HG02970 (cell line): ENCODE measurements around the gene KCNH4.
"Not testable (repeated sequence)": the region's sequence is repeated elsewhere in the genome, so short reads cannot be mapped to it uniquely, and the experiment has no call there.

Experiments used
- ATAC-seq: cut with Tn5 transposase; IDR thresholded peaks from one replicate; pipeline ENCODE4 v1.9.1; 2021; ENCODE audit warnings: mild to moderate bottlenecking, moderate library complexity, moderate number of reproducible peaks; ENCODE audit not compliant: unreplicated experiment, low FRiP score

Gene KCNH4

GRCh38 chr17:42142371-42142896 is 38.5 kb downstream of the KCNH4 start:
- ATAC-seq: no peak

GRCh38 chr17:42141382-42141781 is 39.6 kb downstream of the KCNH4 start:
- no peak for ATAC-seq

- ATAC-seq: not testable (repeated sequence)
Observed at GRCh38 chr17:42140690-42141089, 40.3 kb downstream of the KCNH4 start.

GRCh38 chr17:42138749-42139492 is 42.0 kb downstream of the KCNH4 start:
- ATAC-seq: no peak

GRCh38 chr17:42136654-42137051 is 44.3 kb downstream of the KCNH4 start:
- ATAC-seq: no peak

GRCh38 chr17:42135664-42136653 is 45.0 kb downstream of the KCNH4 start:
- ATAC-seq: no peak

GRCh38 chr17:42135151-42135550 is 45.8 kb downstream of the KCNH4 start:
- no peak for ATAC-seq

- no peak for ATAC-seq
Observed at GRCh38 chr17:42133461-42134041, 47.4 kb downstream of the KCNH4 start.

- ATAC-seq: no peak
Observed at GRCh38 chr17:42132941-42133340, 48.0 kb downstream of the KCNH4 start.

- ATAC-seq: no peak
Observed at GRCh38 chr17:42131981-42132432, 48.9 kb downstream of the KCNH4 start.

- no peak for ATAC-seq
Observed at GRCh38 chr17:42131232-42131631, 49.7 kb downstream of the KCNH4 start.

- ATAC-seq: no peak
Observed at GRCh38 chr17:42130310-42130936, 50.5 kb downstream of the KCNH4 start.

GRCh38 chr17:42129109-42129837 is 51.7 kb downstream of the KCNH4 start:
- no peak for ATAC-seq

- ATAC-seq: no peak
Observed at GRCh38 chr17:42127414-42127813, 53.5 kb downstream of the KCNH4 start.

GRCh38 chr17:42126836-42127235 is 54.1 kb downstream of the KCNH4 start:
- ATAC-seq: no peak

- no peak for ATAC-seq
Observed at GRCh38 chr17:42125565-42125964, 55.4 kb downstream of the KCNH4 start.

GRCh38 chr17:42124256-42124655 is 56.7 kb downstream of the KCNH4 start:
- ATAC-seq: no peak

- no peak for ATAC-seq
Observed at GRCh38 chr17:42122371-42123303, 58.3 kb downstream of the KCNH4 start, which contains the start of gene HSPB9. Gene HSPB9, plus strand, starts transcription at chr17:42122804. Its CDS starts 47 bp downstream, at chr17:42122851.
